Stimulated activated CD4-positive, alpha-beta T cell treated with anti-CD3 and anti-CD28 coated beads, TNF-alpha, amount 100 ng/mL, for 48 hours (primary cell): Measurements from ENCODE around the gene MRTFB.

ENCODE experiments used
- DNase-seq, 3 donors: peaks; one replicate each; pipeline ENCODE4 v3.0.0-alpha.2; 2020; ENCODE audit warnings: low read depth in 3 of 3

Gene MRTFB

DNA sequence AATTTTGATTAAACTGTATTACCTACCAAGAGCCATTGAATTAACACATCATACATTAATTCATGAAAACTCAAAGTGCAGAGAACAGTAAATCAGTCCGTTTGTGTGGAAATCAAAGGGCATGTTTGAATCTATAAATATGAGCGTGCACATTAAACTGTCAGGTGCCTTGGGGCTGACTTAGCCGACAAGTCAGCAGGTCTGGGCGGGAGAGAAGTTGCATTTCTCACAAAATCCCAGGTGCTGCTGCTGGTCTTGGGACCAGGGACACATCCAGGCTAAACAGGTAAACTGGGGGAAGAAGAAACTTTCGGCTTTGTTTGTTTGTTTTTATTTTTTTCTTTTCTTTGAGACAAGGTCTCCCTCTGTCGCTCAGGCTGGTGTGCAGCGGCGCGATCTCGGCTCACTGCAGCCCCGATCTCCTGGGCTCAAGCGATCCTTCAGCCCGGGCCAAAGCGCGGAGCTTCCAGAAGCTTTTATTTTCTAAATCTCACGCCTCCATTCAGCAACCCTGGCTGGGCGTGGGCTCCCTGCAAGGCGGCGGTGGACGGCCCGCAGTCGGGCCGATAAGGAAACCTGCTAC, 213.9 kb downstream of the MRTFB start:
- DNase-seq, result no peak

DNA sequence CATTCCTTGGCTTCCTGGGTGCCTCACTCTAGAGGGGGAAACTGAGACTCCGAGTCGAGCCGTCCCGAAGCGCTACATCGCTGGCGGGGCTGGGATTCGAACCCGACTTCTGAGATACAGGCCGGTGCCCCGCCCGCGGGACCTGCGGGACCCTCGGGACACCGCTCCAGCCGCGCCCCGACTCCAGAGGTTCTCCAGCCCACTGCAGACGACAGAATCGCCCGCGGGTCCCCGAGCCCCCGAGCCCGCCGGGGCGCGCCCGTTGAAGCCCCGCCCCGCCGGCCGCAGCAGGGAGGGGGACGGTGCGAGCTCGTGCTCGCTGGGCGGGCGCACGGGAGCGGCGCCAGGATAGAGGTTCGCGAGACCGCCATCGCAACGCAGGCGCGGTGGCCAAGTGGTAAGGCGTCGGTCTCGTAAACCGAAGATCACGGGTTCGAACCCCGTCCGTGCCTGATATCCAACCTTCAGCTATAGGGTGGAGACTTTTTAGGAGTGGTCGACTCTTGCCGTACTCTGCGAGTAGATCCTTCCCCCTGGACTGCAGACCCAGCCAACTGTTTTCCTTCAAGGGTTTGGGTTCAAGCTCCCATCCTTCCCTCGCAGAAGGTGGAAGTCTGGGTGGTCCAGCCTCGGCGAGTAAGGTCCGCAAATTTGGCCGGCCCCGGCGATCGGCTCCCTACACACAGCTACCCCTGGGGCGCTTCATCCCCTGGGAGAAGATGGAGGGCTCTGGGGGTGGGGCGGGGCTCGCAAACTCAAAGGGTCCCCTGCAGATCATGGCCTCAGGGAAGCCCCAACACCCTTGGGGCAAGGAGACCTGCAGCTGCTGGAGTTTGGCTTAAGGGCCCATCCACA, 214.6 kb downstream of the MRTFB start:
- DNase-seq, result peak; percentile 82 to 90 (median 89)

DNA sequence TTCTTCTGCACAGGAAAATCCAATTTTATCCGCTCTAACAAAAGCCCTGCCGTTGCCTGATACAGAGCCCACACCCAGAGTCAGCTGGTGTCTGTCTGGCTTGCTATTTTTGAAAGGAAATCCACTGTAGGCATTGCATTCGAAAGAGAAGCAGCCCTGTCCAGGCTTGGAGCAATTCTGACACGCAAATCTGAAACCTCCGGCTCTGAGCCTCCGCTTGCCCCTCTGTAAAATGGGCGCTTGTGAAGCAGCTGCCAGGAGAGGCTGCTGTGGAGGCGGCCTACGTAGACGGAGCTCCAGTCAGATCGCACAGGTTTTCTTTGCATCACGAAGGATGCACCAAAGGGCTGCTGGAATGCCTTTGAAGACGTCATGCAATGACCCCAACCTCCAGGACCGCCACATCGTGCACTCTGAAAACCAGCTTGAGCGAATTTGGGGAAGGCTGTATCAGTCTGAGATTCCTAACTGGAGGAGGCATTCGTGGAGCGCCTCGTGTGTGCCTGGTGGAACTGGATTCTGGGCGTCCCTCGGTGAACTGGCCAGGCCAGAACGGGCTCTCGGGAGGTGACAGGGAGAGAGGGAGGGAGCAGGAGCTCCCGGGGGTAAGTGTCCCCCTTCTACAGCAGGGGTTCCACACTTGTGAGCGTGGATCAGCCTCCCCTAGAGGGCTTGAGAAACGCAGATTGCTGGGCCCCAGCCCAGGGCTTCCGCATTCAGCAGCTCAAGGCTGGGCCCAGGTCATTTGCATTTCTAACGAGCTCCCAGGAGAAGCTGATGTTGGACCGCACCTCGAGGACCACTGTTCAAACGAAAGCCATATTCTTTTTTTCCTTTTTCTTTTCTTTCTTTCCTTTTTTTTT, 215.5 kb downstream of the MRTFB start:
- no peak for DNase-seq

DNA sequence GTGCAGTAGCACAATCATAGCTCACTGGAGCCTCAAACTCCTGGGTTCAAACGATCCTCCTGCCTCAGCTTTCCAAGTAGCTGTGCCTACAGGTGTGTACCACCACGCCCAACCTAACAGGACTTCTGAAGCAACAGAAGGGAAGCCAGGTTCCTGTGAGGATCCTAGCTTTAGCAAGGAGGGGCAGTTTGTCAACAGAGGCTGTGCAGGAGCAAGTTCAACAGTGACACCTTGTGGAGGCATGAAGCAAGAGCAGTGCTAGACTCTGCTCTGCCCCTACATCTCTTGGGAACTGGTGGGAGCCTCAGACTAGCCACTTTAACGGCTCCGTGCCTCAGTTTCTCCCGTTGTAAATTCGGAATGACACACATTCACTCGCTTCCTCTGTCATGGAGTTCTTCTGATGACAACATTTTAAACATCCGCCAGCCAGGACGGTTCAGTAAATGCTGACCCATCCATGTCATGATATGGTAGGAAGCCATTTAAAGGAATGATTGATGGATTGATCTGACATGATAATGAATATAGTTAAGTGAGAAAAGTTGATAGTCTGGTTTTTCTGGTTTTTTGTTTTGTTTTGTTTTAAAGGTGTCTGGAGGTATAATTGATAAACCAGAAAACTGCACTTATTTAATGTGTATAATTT, 218.7 kb downstream of the MRTFB start:
- DNase-seq, result no peak

GRCh38 chr16:14291286-14291685, 220.2 kb downstream of the MRTFB start:
- no peak for DNase-seq

DNA sequence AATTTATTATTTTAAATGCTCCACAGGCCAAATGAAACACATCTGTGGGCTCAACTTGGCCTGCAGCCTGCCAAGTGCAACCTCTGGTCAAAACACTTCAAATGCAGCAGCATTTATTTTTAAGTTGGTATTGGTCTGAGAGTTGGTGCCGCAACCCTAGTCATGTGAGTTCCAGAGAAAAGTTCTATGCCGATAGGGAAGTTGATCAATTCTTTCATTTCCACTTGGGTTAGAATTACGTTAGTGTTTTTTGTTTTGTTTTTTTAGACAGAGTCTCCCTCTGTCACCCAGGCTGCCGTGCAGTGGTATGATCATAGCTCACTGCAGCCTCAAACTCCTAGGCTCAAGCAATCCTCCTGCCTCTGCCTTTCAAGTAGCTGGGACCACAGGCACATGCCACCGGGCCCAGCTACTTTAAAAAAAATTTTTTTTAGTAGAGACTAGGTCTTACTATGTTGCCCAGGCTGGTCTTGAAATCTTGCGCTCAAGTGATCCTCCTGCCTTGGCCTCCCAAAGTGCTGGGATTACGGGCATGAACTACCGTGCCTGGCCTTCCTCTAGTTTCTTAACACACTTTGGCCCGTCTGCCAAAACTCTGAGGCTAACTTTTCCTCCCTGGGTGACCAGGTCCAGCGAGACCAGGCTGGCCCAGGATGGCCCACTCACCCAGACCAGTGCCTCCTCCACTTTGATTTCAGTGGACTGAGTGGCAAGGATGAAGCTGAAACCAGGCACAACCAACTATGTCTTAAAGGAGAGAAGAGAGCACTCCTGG, 221.1 kb downstream of the MRTFB start:
- DNase-seq, result no peak

DNA sequence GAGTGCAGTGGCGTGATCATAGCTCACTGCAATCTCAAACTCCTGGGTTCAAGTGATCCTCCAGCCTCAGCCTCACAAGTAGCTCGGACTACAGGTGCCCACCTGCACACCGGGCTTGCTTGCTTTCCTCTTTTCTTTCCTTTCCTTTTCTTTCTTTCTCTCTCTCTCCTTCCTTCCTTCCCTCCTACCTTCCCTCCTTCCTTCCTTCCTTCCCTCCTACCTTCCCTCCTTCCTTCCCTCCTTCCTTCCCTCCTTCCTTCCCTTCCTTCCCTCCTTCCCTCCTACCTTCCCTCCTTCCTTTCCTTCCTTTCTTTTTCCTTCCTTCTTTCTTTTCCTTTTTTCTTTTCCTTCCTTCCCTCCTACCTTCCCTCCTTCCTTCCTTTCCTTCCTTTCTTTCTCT, 225.5 kb downstream of the MRTFB start:
- no peak for DNase-seq

DNA sequence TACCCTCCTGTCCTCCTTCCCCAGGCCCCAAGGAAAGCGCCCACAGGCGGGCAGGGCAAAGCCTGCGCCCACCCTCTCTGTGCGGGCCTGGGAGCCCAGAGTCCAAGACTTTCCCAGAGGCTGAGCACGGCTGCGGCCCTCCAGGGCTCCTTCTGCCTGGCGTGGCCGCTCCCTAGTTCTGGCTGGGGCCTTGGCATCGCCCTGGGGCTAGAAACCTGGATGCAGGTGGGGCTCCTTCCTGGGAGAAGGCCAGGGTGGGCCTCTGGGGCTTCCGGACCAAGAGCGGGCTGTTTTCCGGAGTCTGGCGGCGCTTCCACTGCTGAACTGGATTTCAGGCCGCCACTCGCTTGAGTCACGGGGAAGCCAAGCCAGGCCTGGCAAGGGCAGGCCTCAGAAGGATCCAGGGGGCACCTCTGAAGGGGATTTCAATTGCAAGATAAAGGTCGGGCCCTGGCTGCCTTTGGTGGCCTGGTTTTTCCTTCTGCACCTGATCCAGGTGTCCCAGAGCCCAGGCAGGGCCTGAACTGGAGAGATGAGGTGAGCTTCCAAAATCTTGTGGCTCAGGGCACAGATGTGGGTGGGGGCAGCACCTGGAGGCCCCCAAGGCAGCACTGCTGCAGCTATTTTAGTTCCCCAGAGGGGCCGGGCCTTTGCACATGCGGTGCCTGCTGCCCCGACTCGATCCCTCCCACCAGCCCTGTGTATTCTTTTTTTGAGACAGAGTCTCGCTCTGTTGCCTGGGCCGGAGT, 227.4 kb downstream of the MRTFB start:
- DNase-seq, result no peak

DNA sequence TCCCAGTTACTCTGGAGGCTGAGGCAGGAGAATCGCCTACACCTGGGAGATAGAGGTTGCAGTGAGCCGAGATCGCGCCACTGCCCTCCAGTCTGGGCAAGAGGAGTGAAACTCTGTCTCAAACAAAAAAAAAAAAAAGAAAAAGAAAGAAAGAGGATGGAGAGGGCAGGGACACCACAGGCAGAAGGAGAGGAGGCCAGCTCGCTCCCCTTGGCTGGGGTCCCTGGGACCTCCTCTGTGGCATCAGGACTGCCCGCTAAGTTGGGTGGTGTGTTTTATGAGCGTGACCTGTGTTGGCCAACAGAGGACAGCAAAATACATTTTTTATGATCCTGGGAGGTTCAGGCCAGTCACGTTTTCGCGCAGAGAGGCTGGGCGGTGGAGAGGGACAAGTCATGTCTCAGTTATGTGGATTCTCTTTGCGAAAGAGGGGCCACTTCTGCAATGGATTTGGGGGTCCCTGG, 229.6 kb downstream of the MRTFB start:
- DNase-seq, result no peak

DNA sequence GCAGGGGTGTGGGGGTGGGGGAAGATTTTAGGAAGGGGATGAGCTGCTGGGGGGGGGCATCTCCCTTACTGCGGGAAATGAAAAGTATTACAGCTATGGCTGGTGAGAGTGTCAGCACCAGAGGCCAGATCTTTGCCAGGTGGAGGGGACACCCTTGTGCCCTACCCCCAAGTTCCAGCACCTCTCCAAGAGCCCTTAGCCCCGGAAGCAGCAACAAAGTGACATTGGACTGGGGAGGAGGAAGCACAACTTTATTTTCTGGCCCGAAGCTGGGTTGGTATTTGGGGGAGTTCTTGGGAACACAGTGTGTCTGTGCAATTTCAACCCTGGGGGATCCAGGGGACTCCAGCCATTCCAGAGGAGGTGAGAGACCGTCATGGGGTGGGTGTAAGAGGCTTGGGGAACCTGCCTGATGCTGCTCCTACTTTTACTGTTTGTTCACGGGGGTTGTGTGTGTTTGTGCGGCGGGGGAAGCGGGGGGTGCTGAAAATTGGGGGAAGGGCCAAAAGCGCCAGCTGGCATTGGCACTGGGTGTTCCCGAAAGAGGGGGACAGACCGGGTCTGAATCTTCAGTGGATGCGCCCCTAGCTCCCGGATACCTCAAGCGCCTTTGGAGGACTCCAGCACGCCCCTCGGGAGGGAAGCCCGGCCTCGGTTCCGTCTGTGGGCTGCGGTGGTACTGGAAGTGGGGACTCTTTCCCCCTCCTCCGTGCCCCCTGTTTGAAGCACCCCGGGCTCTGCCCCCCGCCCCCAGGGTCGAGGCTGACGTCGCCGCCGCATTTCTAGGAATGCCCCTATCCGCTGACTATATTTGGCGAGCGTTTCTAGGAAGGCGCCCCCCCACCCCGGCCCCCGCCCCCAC, 230.3 kb downstream of the MRTFB start:
- no peak for DNase-seq

GRCh38 chr16:14302031-14302398, 230.9 kb downstream of the MRTFB start:
- no peak for DNase-seq

DNA sequence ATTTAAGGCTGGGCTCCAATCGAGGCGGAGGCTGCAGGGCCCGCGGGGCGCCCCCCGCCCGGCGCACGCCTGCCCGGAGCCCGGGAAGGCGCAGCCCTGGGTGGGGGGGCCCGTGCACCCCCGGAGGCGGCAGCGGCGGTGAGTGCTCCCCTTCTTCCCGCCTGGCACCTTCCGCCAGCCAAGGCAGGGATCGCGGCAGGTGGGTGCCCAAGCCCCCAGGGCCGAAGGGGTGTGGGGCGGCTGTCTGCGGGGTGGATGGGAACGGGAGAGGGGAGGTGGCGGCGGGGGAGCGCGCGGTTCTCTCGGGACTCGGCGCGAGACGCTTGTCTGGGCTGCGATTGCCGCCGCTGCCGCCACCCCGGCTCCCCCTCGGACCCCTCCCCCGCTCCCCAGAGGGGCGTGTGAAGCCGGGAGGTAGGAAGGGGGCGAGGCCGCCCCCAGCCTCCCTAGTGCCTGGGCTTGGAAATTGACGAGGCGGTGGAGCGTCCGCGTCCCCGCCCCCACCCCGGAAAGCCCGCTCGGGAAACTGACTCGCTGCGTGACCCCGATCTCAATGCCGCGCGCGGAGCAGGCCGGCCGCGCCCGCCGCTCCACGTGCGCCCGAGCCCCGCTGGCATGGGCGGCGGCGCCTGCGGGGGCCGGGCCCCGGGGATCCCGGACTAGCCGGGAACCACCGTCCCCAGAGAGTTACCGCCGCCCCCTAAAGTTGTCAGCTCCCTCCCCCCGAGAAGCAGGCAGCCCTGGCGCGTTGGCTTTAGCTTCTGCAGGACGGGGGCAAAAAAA, 231.5 kb downstream of the MRTFB start:
- DNase-seq, result no peak

- DNase-seq, result no peak
These were observed 232.1 kb downstream of the MRTFB start for GRCh38 chr16:14303182-14303618.

DNA sequence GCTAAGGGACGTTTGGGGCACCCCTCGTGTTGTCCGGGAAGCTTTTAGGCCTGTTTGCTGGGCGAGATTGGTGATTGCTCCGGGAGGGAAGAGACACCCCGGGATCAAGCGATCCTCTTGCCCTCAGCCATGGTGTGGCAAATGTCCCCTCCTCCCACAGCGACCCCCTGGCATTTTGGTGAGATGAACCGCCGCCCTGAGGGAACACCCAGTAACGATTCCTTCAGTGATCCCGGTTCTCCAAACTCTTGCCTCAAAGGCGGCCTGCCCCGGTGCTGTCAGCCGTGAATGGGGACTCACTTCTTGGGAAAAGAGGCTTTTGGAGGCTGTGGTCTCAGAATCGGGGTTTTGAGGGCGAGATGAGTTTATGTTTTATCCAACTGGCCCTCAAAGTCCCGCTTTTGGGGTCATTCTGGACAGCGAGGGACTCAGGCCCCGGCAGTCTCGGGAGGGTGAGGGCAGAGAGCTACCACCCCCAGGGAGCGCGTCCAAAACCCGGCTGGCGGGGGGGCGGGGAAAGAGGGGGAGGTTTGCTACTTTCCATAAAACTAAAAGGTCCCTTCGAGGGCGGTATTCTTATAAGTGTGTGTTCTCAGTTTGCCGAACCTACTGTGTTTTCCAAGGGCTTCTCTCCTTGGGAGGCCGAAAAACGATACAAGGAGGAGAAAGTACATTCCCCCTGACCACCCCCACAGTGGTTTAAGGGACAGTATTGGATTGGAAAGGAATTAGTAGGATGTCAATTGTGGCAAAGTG, 232.7 kb downstream of the MRTFB start:
- no peak for DNase-seq

- DNase-seq, result no peak
These were observed 233.9 kb downstream of the MRTFB start for GRCh38 chr16:14304891-14305460.

GRCh38 chr16:14306485-14307058, 235.5 kb downstream of the MRTFB start:
- DNase-seq, result no peak

GRCh38 chr16:14307059-14307526, 236.0 kb downstream of the MRTFB start:
- DNase-seq, result no peak
